AG04450 (cell line): ENCODE measurements around the gene MEGF6. TPM values are rescaled to one million over a fixed set of nuclear protein-coding genes. Genes with fewer than 3 reads are reported as not detected.

ENCODE experiments used
- CTCF ChIA-PET: fragments of 300-600, 350-600 bp; formaldehyde crosslinking; extraction: SDS; loops from one replicate; lab custom pipeline; 2022; ENCODE audit warnings: antibody characterized with exemption, inconsistent platforms; lab: Charles Lee
- POLR2A ChIA-PET: fragments of 350-600 bp; formaldehyde crosslinking; extraction: SDS; loops from one replicate; lab custom pipeline; 2021; ENCODE audit warnings: antibody characterized with exemption, inconsistent platforms; lab: Yijun Ruan, JAX
- DNase-seq: peaks from one replicate; pipeline ENCODE4 v3.0.0-alpha.2; 2011; ENCODE audit warnings: low read depth, low spot score
- H3K27ac ChIP-seq: one replicate; pipeline ENCODE4 v1.5.1; 2012; ENCODE audit warnings: low read depth, low read length, control low read depth
- H3K27me3 ChIP-seq: one replicate; pipeline ENCODE4 v1.6.0; 2012; ENCODE audit warnings: low read length; ENCODE audit not compliant: control insufficient read depth, insufficient read depth
- H3K4me3 ChIP-seq: 2 replicates; pipeline ENCODE4 v1.5.1; 2011; ENCODE audit warnings: mild to moderate bottlenecking, low read depth, low read length, control low read depth
- H3K9me3 ChIP-seq: 2 replicates; pipeline ENCODE4 v1.5.1; 2012; ENCODE audit warnings: low read length; ENCODE audit not compliant: control insufficient read depth, insufficient read depth
- CTCF ChIP-seq: IDR thresholded peaks from 2 replicates; pipeline ENCODE4 v1.5.1; 2011; ENCODE audit warnings: low read depth, low read length, control low read depth, inconsistent platforms
- polyA plus RNA-seq: library from polyadenylated mRNA; depleted of rRNA; stranded (reverse); fragments of >200 nt; gene quantifications from 2 replicates; pipeline ENCODE4 v1.2.3, GENCODE V29; 2011

MEGF6 gene
- polyA plus RNA-seq, 1 experiment, result 0.45 TPM

GRCh38 chr1:3628445-3628844, 17.1 kb upstream of the MEGF6 start:
- Histone ChIP-seq H3K27me3 (no peaks in the 10 kb centered on the region), H3K27ac (no peak overlapping the region), H3K9me3 (no peaks in the 10 kb centered on the region; the same call in 1 of the 2 replicates), H3K4me3 (no peak overlapping the region)
- POLR2A ChIA-PET, result interaction anchor here (1.2 kb wide), 1 partner anchor 53 kb away, joined by 3 read pairs; no protein-coding TSS in a partner anchor
- no peak for DNase-seq
- CTCF ChIA-PET, result interaction anchor here (0.5 to 2.9 kb wide), 3 partner anchors 9 to 203 kb away, joined by 3 to 16 read pairs (median 12); no protein-coding TSS in a partner anchor
- TF ChIP-seq CTCF, result no peak

GRCh38 chr1:3627515-3628253, 16.4 kb upstream of the MEGF6 start:
- H3K27ac ChIP-seq, result no peak overlapping the region
- no peak for DNase-seq
- no peak for TF ChIP-seq CTCF
- H3K9me3 ChIP-seq, result no peaks in the 10 kb centered on the region; the same call in 1 of the 2 replicates
- POLR2A ChIA-PET, result interaction anchor here (1.2 kb wide), 1 partner anchor 54 kb away, joined by 3 read pairs; no protein-coding TSS in a partner anchor
- H3K27me3 ChIP-seq, result no peaks in the 10 kb centered on the region
- CTCF ChIA-PET, result interaction anchor here (0.7 to 2.9 kb wide), 3 partner anchors 8 to 174 kb away, joined by 3 to 16 read pairs (median 12); no protein-coding TSS in a partner anchor
- no peak overlapping the region for H3K4me3 ChIP-seq

- CTCF ChIA-PET, result interaction anchor here (0.7 to 1.3 kb wide), 6 partner anchors 12 to 173 kb away, joined by 3 to 6 read pairs (median 4); partner anchors contain the start of gene WRAP73
- no peak for DNase-seq
- no peak for TF ChIP-seq CTCF
- no peak overlapping the region for H3K27ac ChIP-seq
- H3K27me3 ChIP-seq, result no peaks in the 10 kb centered on the region
- peak overlapping the region; percentile 74 for H3K4me3 ChIP-seq
- no peaks in the 10 kb centered on the region; the same call in 1 of the 2 replicates for H3K9me3 ChIP-seq
- POLR2A ChIA-PET, result interaction anchor here (0.7 kb wide), 1 partner anchor 136 kb away, joined by 4 read pairs; no protein-coding TSS in a partner anchor
These were observed 14.7 kb upstream of the MEGF6 start for GRCh38 chr1:3626025-3626424.

GRCh38 chr1:3625151-3625907, 14.0 kb upstream of the MEGF6 start:
- Histone ChIP-seq H3K27me3 (no peaks in the 10 kb centered on the region), H3K4me3 (peak overlapping the region; percentile 74), H3K27ac (no peak overlapping the region), H3K9me3 (no peaks in the 10 kb centered on the region; the same call in 1 of the 2 replicates)
- DNase-seq, result no peak
- ChIA-PET POLR2A (no interaction called here), CTCF (interaction anchor here (0.9 to 1.2 kb wide), 4 partner anchors 11 to 172 kb away, joined by 3 to 6 read pairs (median 4); no protein-coding TSS in a partner anchor)
- no peak for TF ChIP-seq CTCF
